Measurements from ENCODE around the gene PACS2. TPM values are rescaled to one million over a fixed set of nuclear protein-coding genes. Genes with fewer than 3 reads are reported as not detected.
"Not testable (repeated sequence)": the region's sequence is repeated elsewhere in the genome, so short reads cannot be mapped to it uniquely, and the experiment has no call there.

The PACS2 gene
- total RNA-seq, 2 donors from 2014 or later = 24.9 to 26.3 TPM

DNA sequence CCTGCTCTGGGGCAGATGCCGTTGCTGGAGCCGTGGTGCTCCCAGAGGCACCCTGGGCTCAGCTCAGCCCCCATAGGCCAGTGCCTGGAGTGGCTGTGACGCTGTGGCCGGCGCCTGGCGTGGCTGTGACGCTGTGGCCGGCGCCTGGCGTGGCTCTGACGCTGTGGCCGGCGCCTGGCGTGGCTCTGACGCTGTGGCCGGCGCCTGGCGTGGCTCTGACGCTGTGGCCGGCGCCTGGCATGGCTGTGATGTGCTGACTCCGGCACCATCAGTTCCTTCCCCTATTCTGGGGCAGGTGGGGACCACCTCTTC, 20.6 kb downstream of the PACS2 start:
- H3K27me3 Mint-ChIP-seq; ATAC-seq; H3K4me3 Mint-ChIP-seq; H3K9me3 Mint-ChIP-seq; DNase-seq (ENCODE audit: low spot score); H3K36me3 Mint-ChIP-seq; H3K27ac Mint-ChIP-seq: not testable (repeated sequence)
- H3K4me1 Mint-ChIP-seq (ENCODE audit: low read depth in 2 of 2) = peaks cover 6 to 21% of the 10 kb centered on the region in 2 donors

DNA sequence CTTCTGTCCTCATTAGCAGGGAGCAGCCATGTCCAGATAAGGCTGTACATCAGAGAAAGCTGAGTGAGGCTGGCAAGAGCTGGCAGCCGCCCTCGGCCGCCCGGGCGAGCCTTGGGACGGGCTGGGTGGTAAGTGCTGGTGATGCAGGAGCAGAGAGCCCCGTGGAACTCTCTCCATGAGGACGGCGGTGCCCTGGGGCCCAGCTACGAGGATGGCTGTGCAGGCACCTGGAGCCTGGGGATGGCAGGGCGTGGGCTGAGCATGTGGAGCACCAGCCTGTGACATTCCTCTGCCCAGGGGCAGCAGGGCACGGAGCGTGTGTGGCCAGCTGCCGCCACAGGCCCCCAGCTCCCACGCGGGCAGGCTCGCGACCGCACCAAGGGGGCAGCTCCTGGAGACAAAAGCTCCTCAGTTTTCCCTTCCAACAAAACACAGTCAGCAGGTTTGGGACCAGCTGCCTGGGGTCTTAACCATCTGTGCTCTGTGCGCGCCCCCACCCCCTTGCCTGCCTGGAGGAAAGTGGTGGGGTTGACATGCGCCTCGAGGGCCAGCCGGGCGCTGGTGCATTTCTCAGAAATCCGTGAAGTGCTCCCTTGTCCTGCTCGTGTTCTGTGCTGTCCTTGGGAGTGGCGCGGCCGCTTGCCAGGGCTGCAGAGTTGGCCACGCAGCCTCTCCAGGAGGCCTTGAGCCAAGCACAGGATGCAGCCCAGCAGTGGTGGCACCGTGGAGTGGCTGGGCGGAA, 21.4 kb downstream of the PACS2 start:
- Mint-ChIP-seq H3K36me3 (no peaks in the 10 kb centered on the region), H3K27me3 (no peaks in the 10 kb centered on the region), H3K9me3 (no peaks in the 10 kb centered on the region), H3K4me1 (ENCODE audit: low read depth in 2 of 2) (peaks cover 6 to 17% of the 10 kb centered on the region in 2 donors), H3K27ac (no peak overlapping the region), H3K4me3 (no peak overlapping the region)
- ATAC-seq (no peak), DNase-seq (ENCODE audit: low spot score) (no peak)

DNA sequence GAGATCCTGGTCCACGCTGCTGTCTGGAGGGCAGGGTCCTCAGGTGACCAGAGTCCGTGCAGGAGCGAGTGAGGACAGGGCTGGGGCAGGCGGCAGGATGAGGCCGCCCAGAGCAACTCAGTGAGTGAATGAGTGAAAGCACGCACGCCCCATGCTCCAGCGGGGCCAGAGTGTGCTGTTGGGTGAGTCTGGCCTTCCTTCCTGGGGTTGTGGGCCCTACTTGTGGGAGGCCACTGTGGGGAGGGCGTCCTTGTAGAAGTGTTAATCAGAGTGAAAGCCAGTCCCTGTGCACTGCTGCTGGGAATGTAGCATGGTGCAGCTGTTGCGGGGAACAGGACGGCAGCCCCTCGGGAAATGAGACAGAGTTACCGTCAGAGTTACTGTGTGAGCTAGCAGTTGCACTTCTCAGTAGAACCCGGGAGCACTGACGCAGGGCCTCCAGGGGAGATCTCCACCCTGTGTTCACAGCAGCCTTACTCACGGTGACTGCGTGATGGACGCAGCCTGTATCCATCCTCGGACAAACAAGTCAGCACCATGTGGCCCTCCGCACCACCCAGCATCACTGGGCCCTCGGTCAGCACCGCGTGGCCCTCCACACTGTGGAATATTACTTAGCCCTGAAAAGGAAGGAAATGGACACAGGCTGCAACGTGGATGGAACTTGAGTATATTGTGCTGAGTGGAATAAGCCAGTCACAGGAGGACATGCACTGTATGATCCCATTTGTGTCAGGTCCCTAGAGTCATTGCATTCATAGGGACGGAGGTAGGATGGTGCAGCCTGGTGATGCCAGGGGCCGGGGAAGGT, 22.1 kb downstream of the PACS2 start:
- Mint-ChIP-seq H3K27ac (no peak overlapping the region), H3K4me3 (no peak overlapping the region), H3K4me1 (ENCODE audit: low read depth in 2 of 2) (peaks cover 5 to 13% of the 10 kb centered on the region in 2 donors), H3K36me3 (no peaks in the 10 kb centered on the region), H3K27me3 (no peaks in the 10 kb centered on the region), H3K9me3 (no peaks in the 10 kb centered on the region)
- DNase-seq (ENCODE audit: low spot score) = peak; percentile 10
- no peak for ATAC-seq

DNA sequence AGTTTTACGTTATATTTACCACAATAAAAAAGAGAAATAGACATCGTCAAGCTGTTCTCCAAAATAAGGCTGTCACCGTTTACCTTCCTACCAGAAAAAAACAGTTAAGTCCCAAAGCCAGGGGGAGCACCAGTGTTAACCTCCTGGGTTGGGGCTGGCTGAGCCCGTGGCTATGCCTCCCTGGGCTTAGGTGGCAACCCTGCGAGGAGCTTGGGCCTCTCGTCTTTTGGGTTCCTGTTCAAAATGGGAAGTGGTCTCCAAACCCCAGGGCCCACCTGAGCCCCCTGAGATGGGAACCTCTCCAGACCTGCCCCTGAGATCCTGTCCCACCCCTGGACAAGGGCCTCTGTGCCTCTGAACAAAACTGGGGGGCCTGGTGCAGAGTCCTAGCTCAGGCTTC, 22.9 kb downstream of the PACS2 start:
- DNase-seq (ENCODE audit: low spot score) (no peak), ATAC-seq (no peak)
- no peak overlapping the region for H3K27ac Mint-ChIP-seq
- H3K9me3 Mint-ChIP-seq = no peaks in the 10 kb centered on the region
- no peak overlapping the region for H3K4me3 Mint-ChIP-seq
- no peaks in the 10 kb centered on the region for H3K36me3 Mint-ChIP-seq
- no peaks in the 10 kb centered on the region for H3K27me3 Mint-ChIP-seq
- peaks cover 0 to 12% of the 10 kb centered on the region in 2 donors for H3K4me1 Mint-ChIP-seq (ENCODE audit: low read depth in 2 of 2)

DNA sequence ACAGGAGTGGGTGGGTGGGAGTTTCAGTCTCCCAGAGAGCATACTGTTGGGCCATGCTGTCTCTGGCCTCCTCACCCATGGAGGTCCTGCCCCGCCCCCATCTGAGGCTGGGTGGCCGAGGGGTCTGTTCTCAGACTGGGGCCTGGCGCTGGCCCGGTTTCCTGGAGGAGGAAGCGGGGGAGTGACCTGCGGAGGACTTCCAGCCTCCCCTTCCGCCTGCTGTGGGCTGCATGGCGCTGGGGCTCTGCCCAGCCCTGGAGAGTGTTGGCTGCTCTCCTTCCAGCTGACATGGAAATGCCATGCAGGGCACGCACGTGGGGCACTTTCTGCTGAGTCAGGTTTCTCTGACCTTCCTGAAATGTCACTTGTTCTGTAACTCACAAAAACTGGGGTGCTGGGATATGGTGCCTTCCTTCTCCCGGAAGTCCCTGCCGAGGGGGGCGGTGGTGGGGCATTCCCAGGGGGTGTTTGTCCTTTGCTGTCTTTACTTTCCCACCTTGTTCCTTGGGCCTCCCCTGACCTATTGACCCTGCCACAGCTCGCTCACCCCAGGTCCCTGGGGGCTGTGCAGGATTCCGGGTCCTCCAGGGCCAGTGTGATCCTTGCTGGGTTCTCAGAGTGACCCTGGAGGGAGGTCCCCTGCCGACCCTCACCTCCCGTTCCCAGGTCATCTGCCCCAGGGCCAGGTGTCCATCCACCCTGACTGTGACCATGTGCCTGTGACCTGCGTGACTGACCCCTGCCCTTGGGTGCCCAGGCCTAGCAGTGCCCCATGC, 23.6 kb downstream of the PACS2 start:
- Mint-ChIP-seq H3K4me1 (ENCODE audit: low read depth in 2 of 2) (peaks cover 0 to 9% of the 10 kb centered on the region in 2 donors), H3K27ac (no peak overlapping the region), H3K36me3 (no peaks in the 10 kb centered on the region), H3K9me3 (no peaks in the 10 kb centered on the region), H3K4me3 (no peak overlapping the region), H3K27me3 (no peaks in the 10 kb centered on the region)
- DNase-seq (ENCODE audit: low spot score) (peak; percentile 58), ATAC-seq (no peak)

DNA sequence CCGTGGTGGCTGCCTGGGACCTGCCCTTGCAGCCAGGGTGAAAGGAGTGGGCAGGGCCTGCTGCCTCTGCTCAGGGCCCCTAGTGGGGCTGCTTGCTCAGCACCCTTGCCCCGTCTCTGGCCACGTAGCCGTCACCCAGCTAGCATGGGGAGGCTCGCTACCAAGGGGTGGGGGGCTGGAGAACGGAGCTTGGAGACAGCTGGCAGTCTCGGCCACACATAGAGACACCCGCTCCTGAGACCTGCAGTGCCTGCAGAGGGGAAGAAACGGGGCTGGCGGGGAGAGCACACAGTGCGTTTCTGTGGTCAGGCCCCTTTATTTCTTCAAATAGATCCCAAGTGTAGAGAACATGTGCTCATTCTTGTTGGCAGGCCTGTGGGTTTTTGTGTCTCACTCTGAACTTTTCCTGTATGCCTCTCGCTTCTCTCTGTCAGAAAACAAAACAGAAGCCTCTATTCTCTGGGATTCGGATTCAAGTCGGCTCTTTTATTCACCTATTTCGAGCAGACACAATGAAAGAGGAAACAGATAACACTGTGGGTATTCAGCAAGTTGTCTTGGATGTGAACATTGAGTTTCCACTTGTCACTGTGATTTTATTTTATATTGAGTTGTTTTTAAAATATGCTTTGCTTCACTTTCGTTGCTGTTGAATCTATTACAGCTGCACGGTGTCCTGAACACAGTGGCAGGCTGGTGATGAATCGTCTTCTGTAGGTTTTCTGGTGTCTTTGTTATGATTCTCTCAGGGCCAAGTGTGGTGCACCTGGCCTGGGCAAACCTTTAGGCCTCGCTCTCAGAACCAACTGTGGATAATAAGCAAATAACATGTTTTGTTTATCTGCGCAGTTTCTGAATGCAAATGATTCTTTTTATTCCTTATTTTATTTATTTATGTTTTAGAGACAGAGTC, 26.5 kb downstream of the PACS2 start:
- ATAC-seq = peak; percentile 22 to 40
- no peaks in the 10 kb centered on the region for H3K36me3 Mint-ChIP-seq
- DNase-seq (ENCODE audit: low spot score) = no peak
- H3K9me3 Mint-ChIP-seq = no peaks in the 10 kb centered on the region
- H3K4me3 Mint-ChIP-seq = no peak overlapping the region
- peaks cover 0 to 10% of the 10 kb centered on the region in 2 donors for H3K4me1 Mint-ChIP-seq (ENCODE audit: low read depth in 2 of 2)
- H3K27me3 Mint-ChIP-seq = no peaks in the 10 kb centered on the region
- peak overlapping the region in 1 of 2 donors; percentile 60 for H3K27ac Mint-ChIP-seq

DNA sequence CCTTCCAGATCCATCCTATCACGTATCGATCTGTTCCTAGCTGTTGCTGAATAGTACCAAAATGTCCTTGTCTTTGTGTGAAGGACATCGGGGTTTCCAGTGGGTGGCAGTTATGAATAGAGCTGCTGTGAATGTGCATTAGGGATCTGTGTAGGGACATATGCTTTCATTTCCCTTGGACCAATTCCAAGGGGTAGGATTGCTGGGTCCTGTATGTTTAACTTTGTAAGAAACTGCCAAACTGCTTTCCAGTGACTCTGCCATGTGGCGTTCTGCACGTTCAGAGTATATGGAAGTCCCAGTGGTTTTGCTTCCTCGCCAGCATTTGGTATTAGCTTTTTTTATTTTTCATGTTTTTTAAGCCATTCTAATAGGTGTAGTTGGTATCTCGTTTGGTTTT, 28.6 kb downstream of the PACS2 start:
- ATAC-seq (no peak), DNase-seq (ENCODE audit: low spot score) (no peak)
- no peaks in the 10 kb centered on the region for H3K36me3 Mint-ChIP-seq
- H3K9me3 Mint-ChIP-seq = no peaks in the 10 kb centered on the region
- H3K27me3 Mint-ChIP-seq = no peaks in the 10 kb centered on the region
- peaks cover 0 to 10% of the 10 kb centered on the region in 2 donors for H3K4me1 Mint-ChIP-seq (ENCODE audit: low read depth in 2 of 2)
- no peak overlapping the region for H3K4me3 Mint-ChIP-seq
- H3K27ac Mint-ChIP-seq = no peak overlapping the region

DNA sequence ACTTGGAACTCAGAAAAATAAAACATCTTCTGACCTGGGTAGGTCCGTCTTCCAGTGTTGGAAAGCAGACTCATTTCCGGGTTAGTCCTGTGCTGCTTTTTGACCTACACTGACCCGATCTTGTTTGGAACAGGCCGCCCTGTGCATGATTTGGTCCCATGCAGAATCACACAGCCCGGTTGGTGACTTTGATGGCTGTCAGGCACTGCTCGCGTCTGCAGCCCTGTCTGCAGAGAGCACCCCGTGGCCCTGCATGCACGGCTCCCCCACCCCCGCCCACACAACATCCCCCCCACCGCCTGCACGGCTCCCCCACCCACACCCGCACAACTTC, 31.6 kb downstream of the PACS2 start:
- no peaks in the 10 kb centered on the region for H3K9me3 Mint-ChIP-seq
- DNase-seq (ENCODE audit: low spot score) (no peak), ATAC-seq (no peak)
- no peaks in the 10 kb centered on the region for H3K27me3 Mint-ChIP-seq
- peaks cover 0 to 7% of the 10 kb centered on the region in 2 donors for H3K4me1 Mint-ChIP-seq (ENCODE audit: low read depth in 2 of 2)
- H3K27ac Mint-ChIP-seq = no peak overlapping the region
- H3K4me3 Mint-ChIP-seq = no peak overlapping the region
- no peaks in the 10 kb centered on the region for H3K36me3 Mint-ChIP-seq

DNA sequence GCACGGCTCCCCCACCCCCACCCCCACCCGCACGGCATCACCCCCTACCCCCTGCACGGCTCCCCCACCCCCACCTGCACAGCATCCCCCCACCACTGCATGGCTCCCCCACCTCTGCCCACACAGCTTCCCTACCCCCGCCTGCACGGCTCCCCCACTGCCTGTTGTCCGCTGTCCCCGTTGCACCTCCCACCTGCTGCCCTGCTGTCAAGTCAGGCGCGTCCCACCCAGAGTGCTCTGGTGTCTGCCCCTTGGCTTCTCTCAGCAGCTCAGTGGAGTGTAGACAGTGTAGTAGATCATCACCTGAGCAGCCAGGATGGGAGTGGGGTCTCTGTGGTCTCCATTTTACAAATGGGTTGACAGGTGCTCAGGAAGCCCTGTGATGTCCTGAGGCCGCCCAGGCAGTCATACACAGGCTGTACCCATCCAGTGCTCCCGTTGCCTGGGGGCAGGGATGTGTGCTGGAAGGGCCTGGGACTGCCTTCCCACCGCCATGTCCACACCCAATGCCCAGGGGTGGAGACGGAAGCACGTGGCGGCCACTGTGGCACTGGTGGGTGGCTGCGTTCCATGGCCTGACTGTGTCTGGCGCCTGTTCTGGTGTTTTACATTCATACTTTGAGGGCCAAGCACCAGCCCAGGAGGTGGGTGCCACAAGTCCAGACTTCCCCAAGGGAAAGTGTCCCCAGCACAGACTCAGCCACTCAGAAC, 32.5 kb downstream of the PACS2 start:
- H3K4me1 Mint-ChIP-seq (ENCODE audit: low read depth in 2 of 2) = peaks cover 0 to 5% of the 10 kb centered on the region in 2 donors
- ATAC-seq (no peak), DNase-seq (ENCODE audit: low spot score) (no peak)
- no peaks in the 10 kb centered on the region for H3K36me3 Mint-ChIP-seq
- no peak overlapping the region for H3K27ac Mint-ChIP-seq
- no peaks in the 10 kb centered on the region for H3K27me3 Mint-ChIP-seq
- H3K9me3 Mint-ChIP-seq = no peaks in the 10 kb centered on the region
- H3K4me3 Mint-ChIP-seq = no peak overlapping the region

DNA sequence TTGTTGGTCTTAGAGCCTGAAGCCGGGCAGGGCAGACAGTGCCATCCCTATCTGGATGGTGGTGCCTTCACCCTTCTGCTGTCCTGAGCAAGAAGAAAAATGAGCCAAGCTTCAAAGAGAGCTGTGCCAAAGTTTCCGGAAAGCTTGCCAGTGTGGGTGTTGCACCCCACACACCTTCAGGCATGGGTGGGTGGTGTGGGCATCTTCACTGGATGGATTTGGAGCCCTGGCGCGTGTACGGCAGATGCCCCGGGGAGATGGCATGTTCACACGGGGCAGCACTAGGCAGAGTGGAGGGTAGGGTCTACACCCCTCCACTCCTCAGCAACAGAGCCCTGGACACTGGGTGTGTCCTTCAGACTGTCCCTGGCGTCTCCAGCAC, 33.0 kb downstream of the PACS2 start:
- ATAC-seq (no peak), DNase-seq (ENCODE audit: low spot score) (no peak)
- no peaks in the 10 kb centered on the region for H3K36me3 Mint-ChIP-seq
- peaks cover 0 to 6% of the 10 kb centered on the region in 2 donors for H3K4me1 Mint-ChIP-seq (ENCODE audit: low read depth in 2 of 2)
- H3K27ac Mint-ChIP-seq = no peak overlapping the region
- no peaks in the 10 kb centered on the region for H3K27me3 Mint-ChIP-seq
- no peaks in the 10 kb centered on the region for H3K9me3 Mint-ChIP-seq
- H3K4me3 Mint-ChIP-seq = no peak overlapping the region

DNA sequence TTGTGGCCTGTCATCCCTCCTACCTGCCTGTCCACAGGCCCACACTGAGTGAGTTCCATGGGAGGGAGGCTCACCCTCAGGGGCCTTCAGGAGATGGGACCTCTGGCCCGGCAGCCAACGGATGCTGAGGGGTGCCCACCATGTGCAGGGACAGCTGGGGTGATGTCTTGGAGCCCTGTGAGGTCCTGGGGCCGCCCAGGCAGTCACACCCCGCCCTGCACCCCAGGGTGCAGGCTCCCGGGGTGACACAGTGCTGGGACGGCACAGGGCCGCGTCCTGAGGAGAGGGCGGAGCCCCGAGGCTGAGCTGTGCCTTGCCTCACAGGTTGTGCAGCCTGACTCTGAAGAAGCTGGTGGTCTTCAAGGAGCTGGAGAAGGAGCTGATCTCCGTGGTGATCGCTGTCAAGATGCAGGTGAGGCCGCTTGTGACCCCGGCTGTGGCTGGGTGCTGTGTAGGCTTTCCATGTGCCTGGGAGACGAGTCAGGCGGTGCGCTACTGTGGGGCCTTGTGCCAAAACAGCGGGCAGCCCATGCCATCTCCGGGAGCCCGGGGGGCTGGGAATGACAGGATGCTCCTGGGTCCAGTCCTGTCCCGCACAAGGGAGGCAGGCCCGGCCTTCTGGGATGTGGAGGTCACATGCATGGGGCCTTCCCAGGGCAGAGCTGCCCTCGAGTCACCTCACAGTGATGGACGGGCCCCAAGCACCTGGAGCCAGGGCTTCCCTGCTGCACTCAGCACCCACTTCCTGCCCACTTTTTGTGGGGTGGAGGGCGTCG, 33.8 kb downstream of the PACS2 start:
- no peaks in the 10 kb centered on the region for H3K9me3 Mint-ChIP-seq
- no peaks in the 10 kb centered on the region for H3K36me3 Mint-ChIP-seq
- H3K27me3 Mint-ChIP-seq = no peaks in the 10 kb centered on the region
- ATAC-seq (no peak), DNase-seq (ENCODE audit: low spot score) (no peak)
- H3K27ac Mint-ChIP-seq = no peak overlapping the region
- H3K4me3 Mint-ChIP-seq = no peak overlapping the region
- peaks cover 0 to 2% of the 10 kb centered on the region in 2 donors for H3K4me1 Mint-ChIP-seq (ENCODE audit: low read depth in 2 of 2)

DNA sequence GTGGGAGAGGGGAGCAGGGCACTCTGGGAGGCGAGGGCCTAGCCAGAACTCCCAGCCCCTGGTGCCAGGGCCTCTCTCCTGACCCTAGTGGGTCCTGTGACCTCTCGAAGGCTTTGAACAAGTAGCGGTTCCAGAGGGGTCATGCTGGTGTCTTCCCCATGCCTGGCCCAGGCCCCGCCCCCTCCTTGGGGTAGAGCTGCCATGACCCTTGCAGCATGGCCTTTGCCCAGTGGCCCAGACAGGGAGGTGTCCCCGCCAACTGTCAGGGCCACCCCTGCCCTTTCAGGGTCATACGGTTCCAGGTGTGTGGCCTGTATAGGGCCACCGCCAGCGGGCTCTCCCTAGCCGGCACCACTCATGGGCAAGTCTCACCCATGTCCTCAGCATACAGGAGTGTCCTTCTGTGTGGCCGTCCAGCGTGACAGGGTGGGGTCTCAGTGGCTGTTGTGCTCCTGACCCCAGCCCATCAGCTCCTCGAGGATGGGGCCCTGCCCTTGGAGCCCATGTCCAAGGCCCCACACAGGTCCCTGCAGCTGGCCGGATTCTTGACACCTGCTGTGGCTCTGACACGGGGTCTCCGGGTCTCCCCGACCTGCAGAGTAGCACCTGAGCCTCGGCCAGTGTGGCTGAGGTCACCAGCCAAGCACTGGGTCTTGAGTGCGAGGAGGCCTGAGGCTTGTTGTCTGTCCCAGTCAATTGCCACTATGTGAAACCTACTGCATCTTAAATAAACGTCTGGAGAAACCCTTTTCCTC, 34.6 kb downstream of the PACS2 start:
- DNase-seq (ENCODE audit: low spot score) = no peak
- Mint-ChIP-seq H3K36me3 (no peaks in the 10 kb centered on the region), H3K4me1 (ENCODE audit: low read depth in 2 of 2) (peaks cover 0 to 2% of the 10 kb centered on the region in 2 donors), H3K4me3 (no peak overlapping the region), H3K27ac (no peak overlapping the region), H3K9me3 (no peaks in the 10 kb centered on the region), H3K27me3 (no peaks in the 10 kb centered on the region)
- ATAC-seq = no peak
